GM23338 (cell line): Measurements from ENCODE around the gene MRFAP1.

Experiments used
- CREB1 ChIP-seq: fragments of 250-450 bp; sonication (Bioruptor Pico); IDR thresholded peaks from 2 replicates; pipeline ENCODE4 v1.5.0; 2020; ENCODE audit warnings: low read depth, mild to moderate bottlenecking, moderate library complexity
- CTCF ChIP-seq, 2 experiments: fragments of 200-600 bp in 1 of 2; sonication (generic) in 1 of 2; conservative IDR thresholded peaks; 2 replicates each; pipeline versions ENCODE4 v1.5.1 to v1.6.1; 2016 to 2017; ENCODE audit warnings: antibody characterized with exemption in 2 of 2, low read depth in 2 of 2, mild to moderate bottlenecking in 2 of 2, moderate library complexity in 1 of 2
- ETS1 ChIP-seq: IDR thresholded peaks from 2 replicates; pipeline ENCODE4 v1.6.1; 2016; ENCODE audit warnings: antibody characterized with exemption
- EZH2 ChIP-seq: fragments of 200-600 bp; sonication (generic); IDR thresholded peaks from one replicate; pipeline ENCODE4 v1.8.0; 2017; ENCODE audit warnings: antibody characterized with exemption, mild to moderate bottlenecking, low read depth; ENCODE audit not compliant: unreplicated experiment
- EZH2phosphoT487 ChIP-seq: fragments of 200-600 bp; sonication (generic); IDR thresholded peaks from one replicate; pipeline ENCODE4 v1.8.1; 2018; ENCODE audit warnings: antibody characterized with exemption; ENCODE audit not compliant: unreplicated experiment
- JUNB ChIP-seq: IDR thresholded peaks from one replicate; pipeline ENCODE4 v1.6.1; 2016; ENCODE audit warnings: antibody characterized with exemption; ENCODE audit not compliant: unreplicated experiment
- NANOG ChIP-seq: IDR thresholded peaks from 2 replicates; pipeline ENCODE4 v1.6.1; 2016; ENCODE audit warnings: antibody characterized with exemption, borderline replicate concordance
- POLR2AphosphoS5 ChIP-seq: IDR thresholded peaks from 2 replicates; pipeline ENCODE4 v1.6.1; 2016; ENCODE audit warnings: antibody characterized with exemption, low read depth
- REST ChIP-seq: IDR thresholded peaks from one replicate; pipeline ENCODE4 v1.6.1; 2018; ENCODE audit warnings: antibody characterized with exemption; ENCODE audit not compliant: unreplicated experiment
- STAT1 ChIP-seq: IDR thresholded peaks from one replicate; pipeline ENCODE4 v1.6.1; 2016; ENCODE audit warnings: antibody characterized with exemption; ENCODE audit not compliant: unreplicated experiment
- ZNF114 ChIP-seq: fragments of 250-450 bp; sonication (Bioruptor Pico); IDR thresholded peaks from 2 replicates; pipeline ENCODE4 v1.5.0; 2020; ENCODE audit warnings: mild to moderate bottlenecking, moderate library complexity
- ZNF331 ChIP-seq: fragments of 250-450 bp; sonication (Bioruptor Pico); IDR thresholded peaks from 2 replicates; pipeline ENCODE4 v1.5.0; 2020; ENCODE audit warnings: low read depth, mild to moderate bottlenecking, moderate library complexity
- ZNF462 ChIP-seq: fragments of 250-450 bp; sonication (Bioruptor Pico); IDR thresholded peaks from 2 replicates; pipeline ENCODE4 v1.5.0; 2020; ENCODE audit warnings: mild to moderate bottlenecking, moderate library complexity

- TF ChIP-seq CTCF (conservative IDR thresholded peaks at IDR 0.05; ENCODE audit: low read depth in 2 of 2): 0 out of 4 replicates have a peak, but pooled peaks have one; percentile 6 to 14
- no peak for TF ChIP-seq REST
- no peak for TF ChIP-seq EZH2
- no peak for TF ChIP-seq EZH2phosphoT487
- no peak for TF ChIP-seq POLR2AphosphoS5
- TF ChIP-seq NANOG: no peak
- TF ChIP-seq CREB1: no peak
- TF ChIP-seq ZNF114 (CRISPR knock-in tag): no peak
- TF ChIP-seq JUNB: no peak
- no peak for TF ChIP-seq ZNF331 (CRISPR knock-in tag)
- TF ChIP-seq ZNF462 (CRISPR knock-in tag): no peak
- TF ChIP-seq STAT1: no peak
- no peak for TF ChIP-seq ETS1
Observed at GRCh38 chr4:6686104-6686787, 45.8 kb downstream of the MRFAP1 start.
